B cell (primary cell): Measurements from ENCODE around the gene SALL1.

Source experiments
- CTCF ChIP-seq: fragments of 200-600 bp; IDR thresholded peaks from one replicate; pipeline ENCODE4 v1.8.0; 2022; ENCODE audit warnings: antibody characterized with exemption, mild to moderate bottlenecking
- EZH2 ChIP-seq: IDR thresholded peaks from 2 replicates; pipeline ENCODE4 v1.6.1; 2012; ENCODE audit warnings: borderline replicate concordance, low read depth, mild to moderate bottlenecking, moderate library complexity, low read length; ENCODE audit not compliant: insufficient read depth, poor library complexity, severe bottlenecking

GRCh38 chr16:51109173-51109572, 41.9 kb downstream of the SALL1 start:
- TF ChIP-seq EZH2 = no peak
- no peak for TF ChIP-seq CTCF
